Suprapubic skin (tissue), 4 donors: Measurements from ENCODE around the gene KLF15. TPM values are rescaled to one million over a fixed set of nuclear protein-coding genes. Genes with fewer than 3 reads are reported as not detected.
"Not testable (repeated sequence)": the region's sequence is repeated elsewhere in the genome, so short reads cannot be mapped to it uniquely, and the experiment has no call there.

Experiments
- DNase-seq, 2 donors: peaks; one replicate each; pipeline ENCODE4 v3.0.0-alpha.2; 2019; ENCODE audit warnings: low spot score in 2 of 2
- H3K27ac ChIP-seq: fragments of 200-600 bp; sonication (generic); one replicate; pipeline ENCODE4 v1.5.1; 2019
- H3K27me3 ChIP-seq: fragments of 200-600 bp; sonication (generic); one replicate; pipeline ENCODE4 v1.5.1; 2019
- H3K36me3 ChIP-seq: fragments of 200-600 bp; sonication (generic); one replicate; pipeline ENCODE4 v1.5.1; 2019
- H3K4me1 ChIP-seq: fragments of 200-600 bp; sonication (generic); one replicate; pipeline ENCODE4 v1.5.1; 2019
- H3K4me3 ChIP-seq: fragments of 200-600 bp; sonication (generic); one replicate; pipeline ENCODE4 v1.5.1; 2019; ENCODE audit warnings: mild to moderate bottlenecking
- H3K9me3 ChIP-seq: fragments of 200-600 bp; sonication (generic); one replicate; pipeline ENCODE4 v1.5.1; 2019
- CTCF ChIP-seq, 2 donors: fragments of 200-600 bp in 1 of 2; fragments of 450-650 bp in 1 of 2; sonication (generic) in 1 of 2; IDR thresholded peaks; one replicate each; pipeline ENCODE4 v1.5.1; 2016 to 2019; ENCODE audit warnings: antibody characterized with exemption in 2 of 2, mild to moderate bottlenecking in 1 of 2, moderate library complexity in 1 of 2
- EP300 ChIP-seq: sonication (generic); formaldehyde crosslinking; IDR thresholded peaks from one replicate; pipeline ENCODE4 v1.6.1; 2017; ENCODE audit warnings: antibody characterized with exemption
- POLR2A ChIP-seq, 2 donors: fragments of 450-650 bp; IDR thresholded peaks; one replicate each; pipeline ENCODE4 v1.6.1; 2017; ENCODE audit warnings: antibody characterized with exemption in 2 of 2, mild to moderate bottlenecking in 2 of 2, moderate library complexity in 2 of 2
- POLR2AphosphoS5 ChIP-seq, 3 donors: sonication (generic); formaldehyde crosslinking; IDR thresholded peaks; one replicate each; pipeline ENCODE4 v1.6.1; 2017; ENCODE audit warnings: antibody characterized with exemption in 3 of 3
- WGBS: methylation state at CpG from one replicate; pipeline ENCODE4 v1.1.5; 2018; 5-methylcytosine and 5-hydroxymethylcytosine counted together
- total RNA-seq, 4 donors: library from RNA; depleted of rRNA; stranded (reverse); fragments of >200 nt; gene quantifications; one replicate each; pipeline ENCODE4 v1.1.0, GENCODE V29; 2016

Gene KLF15
- total RNA-seq, 4 donors from 2014 or later = 7.3 to 19.2 (median 14.3) TPM

- peak; percentile 50 to 71 for DNase-seq
- Histone ChIP-seq H3K9me3 (no peaks in the 10 kb centered on the region), H3K4me1 (peaks cover 6% of the 10 kb centered on the region), H3K27me3 (peaks cover 15% of the 10 kb centered on the region), H3K27ac (no peak overlapping the region), H3K36me3 (no peaks in the 10 kb centered on the region), H3K4me3 (no peak overlapping the region)
- 29% methylated on average over 14 of the region's 15 CpGs for WGBS
- no peak for TF ChIP-seq EP300
- no peak for TF ChIP-seq POLR2AphosphoS5 (IDR thresholded peaks at IDR 0.05)
- TF ChIP-seq CTCF (IDR thresholded peaks at IDR 0.05) = no peak
- no peak for TF ChIP-seq POLR2A (IDR thresholded peaks at IDR 0.05)
These were observed 18.4 kb downstream of the KLF15 start for GRCh38 chr3:126338790-126339288.

GRCh38 chr3:126337980-126338651 is 19.1 kb downstream of the KLF15 start:
- no peaks in the 10 kb centered on the region for H3K9me3 ChIP-seq
- peaks cover 15% of the 10 kb centered on the region for H3K27me3 ChIP-seq
- TF ChIP-seq CTCF (IDR thresholded peaks at IDR 0.05) = no peak
- no peak for TF ChIP-seq POLR2A (IDR thresholded peaks at IDR 0.05)
- TF ChIP-seq POLR2AphosphoS5 (IDR thresholded peaks at IDR 0.05) = no peak
- no peak for TF ChIP-seq EP300
- peaks cover 6% of the 10 kb centered on the region for H3K4me1 ChIP-seq
- no peak overlapping the region for H3K4me3 ChIP-seq
- H3K36me3 ChIP-seq = no peaks in the 10 kb centered on the region
- no peak overlapping the region for H3K27ac ChIP-seq
- DNase-seq = peak in 1 of 2 donors; percentile 61
- WGBS = 74% methylated on average over 11 of the region's 11 CpGs

- H3K4me1 ChIP-seq, H3K27ac ChIP-seq, H3K9me3 ChIP-seq, H3K36me3 ChIP-seq, H3K4me3 ChIP-seq, H3K27me3 ChIP-seq: not testable (repeated sequence)
- no CpG with 5 or more reads among the region's 15 CpGs for WGBS
- DNase-seq = peak in 1 of 2 donors; percentile 28
These were observed 25.3 kb downstream of the KLF15 start for GRCh38 chr3:126331812-126332336.

GRCh38 chr3:126329927-126330725 is 27.1 kb downstream of the KLF15 start:
- Histone ChIP-seq H3K27me3 (peaks cover 3% of the 10 kb centered on the region), H3K9me3 (no peaks in the 10 kb centered on the region), H3K36me3 (no peaks in the 10 kb centered on the region), H3K4me3 (no peak overlapping the region), H3K4me1 (no peaks in the 10 kb centered on the region), H3K27ac (no peak overlapping the region)
- WGBS = 84% methylated on average over 7 of the region's 7 CpGs
- DNase-seq = peak; percentile 22 to 29
- no peak for TF ChIP-seq POLR2A (IDR thresholded peaks at IDR 0.05)

GRCh38 chr3:126326629-126327028 is 30.6 kb downstream of the KLF15 start:
- H3K9me3 ChIP-seq = no peaks in the 10 kb centered on the region
- no peak overlapping the region for H3K27ac ChIP-seq
- no peaks in the 10 kb centered on the region for H3K36me3 ChIP-seq
- no peaks in the 10 kb centered on the region for H3K4me1 ChIP-seq
- DNase-seq = no peak
- H3K27me3 ChIP-seq = peaks cover 3% of the 10 kb centered on the region
- WGBS = 90% methylated on average over 4 of the region's 4 CpGs
- H3K4me3 ChIP-seq = no peak overlapping the region
- TF ChIP-seq POLR2A (IDR thresholded peaks at IDR 0.05) (no peak), CTCF (IDR thresholded peaks at IDR 0.05) (no peak), EP300 (no peak), POLR2AphosphoS5 (IDR thresholded peaks at IDR 0.05) (no peak)
